Measurements from ENCODE around the gene FRMD4A. TPM values are rescaled to one million over a fixed set of nuclear protein-coding genes. Genes with fewer than 3 reads are reported as not detected.

Gene FRMD4A
- polyA plus RNA-seq, 1 of the 3 experiments (the other 2 are of a cell fraction): 37.7 TPM

DNA sequence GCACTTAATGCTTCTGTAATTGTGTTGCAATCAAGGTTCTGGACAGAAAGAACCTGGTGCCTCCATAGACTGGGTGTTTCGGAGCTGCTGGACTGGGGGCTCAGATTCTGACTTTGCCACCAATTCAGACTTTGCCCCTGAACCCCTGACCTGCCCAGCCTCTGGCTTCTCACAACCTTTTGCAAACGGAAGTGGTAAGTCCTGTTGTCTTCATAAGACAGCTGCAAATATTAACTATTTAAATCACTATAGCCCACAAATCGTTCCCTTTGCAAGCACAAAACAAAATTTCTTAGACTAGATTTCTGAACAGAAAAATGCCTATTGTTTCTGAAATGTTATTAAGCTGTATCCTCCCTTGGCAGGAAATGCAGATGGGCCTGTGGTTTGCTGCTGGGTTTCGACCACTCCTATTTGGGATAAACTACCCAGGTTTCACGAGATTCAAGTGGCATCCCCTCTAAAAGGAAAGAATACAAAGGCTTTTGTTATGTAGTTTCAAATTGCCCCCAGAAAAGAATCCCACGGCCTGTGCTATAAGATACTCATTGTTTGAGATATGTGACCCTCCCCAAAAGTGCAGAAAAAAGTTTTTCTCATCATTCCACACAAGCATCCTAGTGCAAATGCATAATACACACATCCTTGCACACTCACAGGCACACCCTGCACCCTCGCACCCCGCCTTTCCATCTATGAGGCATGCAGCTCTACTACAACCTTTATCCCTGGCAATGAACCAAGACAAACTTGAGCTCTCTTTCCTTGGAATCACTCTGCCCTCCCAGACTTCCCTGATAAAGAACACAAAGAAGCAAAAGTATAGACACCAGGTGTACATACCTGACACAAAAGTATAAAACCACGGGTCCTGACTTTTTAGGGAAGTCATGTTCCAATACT, 534.8 kb downstream of the FRMD4A start:
- no peaks in the 10 kb centered on the region for H4K20me1 ChIP-seq (ENCODE audit: insufficient read depth)
- peaks cover 33% of the 10 kb centered on the region for H3K79me2 ChIP-seq (ENCODE audit: insufficient read depth)
- H3K9ac ChIP-seq: no peak overlapping the region
- peaks cover 31 to 38% of the 10 kb centered on the region in 2 experiments for H3K36me3 ChIP-seq (replicated peaks in 1 of 2; ENCODE audit: control insufficient read depth in 1 of 2, insufficient read depth in 2 of 2, low read length in 1 of 2)
- DNase-seq: no peak
- H3F3A ChIP-seq (replicated peaks; ENCODE audit: insufficient read depth): peaks cover 7% of the 10 kb centered on the region
- ChIA-PET CTCF (interaction anchor here (1.3 kb wide), 1 partner anchor 9 kb away, joined by 5 read pairs; no protein-coding TSS in a partner anchor), POLR2A (no interaction called here)
- peaks cover 5 to 19% of the 10 kb centered on the region in 2 experiments; a peak in 3 of 4 replicates for H3K4me1 ChIP-seq (ENCODE audit: control insufficient read depth in 1 of 2, insufficient read depth in 2 of 2, low read depth in 1 of 2, low read length in 1 of 2)
- TF ChIP-seq, protein P1, sequence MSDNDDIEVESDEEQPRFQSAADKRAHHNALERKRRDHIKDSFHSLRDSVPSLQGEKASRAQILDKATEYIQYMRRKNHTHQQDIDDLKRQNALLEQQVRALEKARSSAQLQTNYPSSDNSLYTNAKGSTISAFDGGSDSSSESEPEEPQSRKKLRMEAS (IDR thresholded peaks at IDR 0.05; ENCODE audit: low read depth): no peak
- no peak for TF ChIP-seq FOXM1 (IDR thresholded peaks at IDR 0.05; ENCODE audit: low read depth)
- TF ChIP-seq NFIC (IDR thresholded peaks at IDR 0.05; ENCODE audit: borderline replicate concordance): no peak
- TF ChIP-seq POLR2AphosphoS5 (IDR thresholded peaks at IDR 0.05; ENCODE audit: low read depth, low read length): no peak
- no peak for TF ChIP-seq FOXJ3 (CRISPR knock-in tag; IDR thresholded peaks at IDR 0.05)
- no peak overlapping the region for H3K4me2 ChIP-seq
- H3K9me3 ChIP-seq: no peaks in the 10 kb centered on the region
- H2AFZ ChIP-seq (ENCODE audit: low read depth): no peak overlapping the region
- no peaks in the 10 kb centered on the region for H3K9me2 ChIP-seq
- H3K4me3 ChIP-seq (ENCODE audit: low read depth in 2 of 2, low read length in 1 of 2): no peak overlapping the region
- no peaks in the 10 kb centered on the region for H3K27me3 ChIP-seq (ENCODE audit: insufficient read depth)
- H3K27ac ChIP-seq (ENCODE audit: low read depth in 2 of 2, low read length in 1 of 2): no peak overlapping the region
- 89% methylated on average over 9 of the region's 9 CpGs for WGBS (ENCODE audit: low lambda C conversion rate)

- TF ChIP-seq CHD2 (IDR thresholded peaks at IDR 0.05; ENCODE audit: low read length, partially characterized antibody) (no peak), FOXJ3 (CRISPR knock-in tag; IDR thresholded peaks at IDR 0.05) (no peak), SIN3A (IDR thresholded peaks at IDR 0.05; ENCODE audit: borderline replicate concordance, low read depth, low read length) (no peak), ZBTB33 (IDR thresholded peaks at IDR 0.05; ENCODE audit: borderline replicate concordance, low read depth) (no peak)
- ChIA-PET POLR2A (no interaction called here), CTCF (interaction anchor here (1.3 kb wide), 1 partner anchor 10 kb away, joined by 5 read pairs; no protein-coding TSS in a partner anchor)
- no peak overlapping the region for H3K4me3 ChIP-seq (ENCODE audit: low read depth in 2 of 2, low read length in 1 of 2)
- no peaks in the 10 kb centered on the region for H3K9me3 ChIP-seq
- H4K20me1 ChIP-seq (ENCODE audit: insufficient read depth): no peaks in the 10 kb centered on the region
- 92% methylated on average over 6 of the region's 6 CpGs for whole genome bisulfite sequencing (ENCODE audit: low lambda C conversion rate)
- H2AFZ ChIP-seq (ENCODE audit: low read depth): no peak overlapping the region
- H3K27ac ChIP-seq (ENCODE audit: low read depth in 2 of 2, low read length in 1 of 2): no peak overlapping the region
- peaks cover 31 to 38% of the 10 kb centered on the region in 2 experiments for H3K36me3 ChIP-seq (replicated peaks in 1 of 2; ENCODE audit: control insufficient read depth in 1 of 2, insufficient read depth in 2 of 2, low read length in 1 of 2)
- H3F3A ChIP-seq (replicated peaks; ENCODE audit: insufficient read depth): peaks cover 7% of the 10 kb centered on the region
- H3K4me2 ChIP-seq: no peak overlapping the region
- DNase-seq: no peak
- H3K4me1 ChIP-seq (ENCODE audit: control insufficient read depth in 1 of 2, insufficient read depth in 2 of 2, low read depth in 1 of 2, low read length in 1 of 2): peaks cover 5 to 27% of the 10 kb centered on the region in 2 experiments; a peak in 3 of 4 replicates
- no peaks in the 10 kb centered on the region for H3K9me2 ChIP-seq
- H3K79me2 ChIP-seq (ENCODE audit: insufficient read depth): peaks cover 26% of the 10 kb centered on the region
- no peak overlapping the region for H3K9ac ChIP-seq
- no peaks in the 10 kb centered on the region for H3K27me3 ChIP-seq (ENCODE audit: insufficient read depth)
These were observed 535.6 kb downstream of the FRMD4A start for GRCh38 chr10:13794992-13795612.
